GM19351 (cell line): ENCODE results near the gene FUZ.

Source experiments
- ATAC-seq: cut with Tn5 transposase; IDR thresholded peaks from one replicate; pipeline ENCODE4 v1.9.1; 2021; ENCODE audit warnings: mild to moderate bottlenecking, moderate library complexity; ENCODE audit not compliant: unreplicated experiment

FUZ gene

GRCh38 chr19:49786376-49786820, 26.7 kb downstream of the FUZ start:
- ATAC-seq = no peak

GRCh38 chr19:49782515-49782914, 30.6 kb downstream of the FUZ start:
- no peak for ATAC-seq

GRCh38 chr19:49781394-49781793, 31.7 kb downstream of the FUZ start:
- ATAC-seq = no peak

- no peak for ATAC-seq
Observed at GRCh38 chr19:49780861-49781260, 32.2 kb downstream of the FUZ start.

- no peak for ATAC-seq
Observed at GRCh38 chr19:49779731-49780555, 33.1 kb downstream of the FUZ start.

- no peak for ATAC-seq
Observed at GRCh38 chr19:49776371-49776764, 36.7 kb downstream of the FUZ start.

- no peak for ATAC-seq
Observed at GRCh38 chr19:49775742-49776370, 37.2 kb downstream of the FUZ start.

GRCh38 chr19:49774969-49775368, 38.1 kb downstream of the FUZ start:
- no peak for ATAC-seq

GRCh38 chr19:49773663-49774350, 39.3 kb downstream of the FUZ start:
- no peak for ATAC-seq

- ATAC-seq = no peak
Observed at GRCh38 chr19:49772850-49773432, 40.2 kb downstream of the FUZ start.

GRCh38 chr19:49771674-49772139, 41.4 kb downstream of the FUZ start:
- no peak for ATAC-seq

GRCh38 chr19:49770529-49770928, 42.6 kb downstream of the FUZ start:
- ATAC-seq = no peak

GRCh38 chr19:49767967-49768581, 45.0 kb downstream of the FUZ start:
- no peak for ATAC-seq

GRCh38 chr19:49767381-49767780, 45.7 kb downstream of the FUZ start:
- ATAC-seq = no peak

- no peak for ATAC-seq
Observed at GRCh38 chr19:49766930-49767299, 46.2 kb downstream of the FUZ start, which contains the start of gene AP2A1. AP2A1 (plus strand) TSS chr19:49767001; CDS start chr19:49767134, 133 bp downstream.

- ATAC-seq = peak; percentile 91
Observed at GRCh38 chr19:49766007-49766929, 46.8 kb downstream of the FUZ start.

GRCh38 chr19:49764341-49764740, 48.8 kb downstream of the FUZ start:
- ATAC-seq = no peak

- ATAC-seq = no peak
Observed at GRCh38 chr19:49763230-49763629, 49.9 kb downstream of the FUZ start, which contains the start of gene TSKS. TSKS (minus strand) TSS chr19:49763306; CDS start chr19:49763247, 59 bp downstream.

- no peak for ATAC-seq
Observed at GRCh38 chr19:49761625-49762311, 51.3 kb downstream of the FUZ start.
